WTC11 (cell line): Measurements from ENCODE around the gene SCML1.

Experiments used
- CTCF ChIP-seq: fragments of 200-600 bp; IDR thresholded peaks from 2 replicates; pipeline ENCODE4 v1.8.0; 2022; ENCODE audit warnings: antibody characterized with exemption
- E2F1 ChIP-seq: sonication (generic); formaldehyde crosslinking; IDR thresholded peaks from 2 replicates; pipeline ENCODE4 v1.8.0; 2022; ENCODE audit warnings: mild to moderate bottlenecking, missing genetic modification reagents
- E2F4 ChIP-seq: sonication (generic); formaldehyde crosslinking; IDR thresholded peaks from 2 replicates; pipeline ENCODE4 v1.8.1; 2022; ENCODE audit warnings: low read depth, mild to moderate bottlenecking, moderate library complexity, missing genetic modification reagents, borderline replicate concordance
- FOXJ3 ChIP-seq: sonication (generic); formaldehyde crosslinking; IDR thresholded peaks from 2 replicates; pipeline ENCODE4 v1.9.0; 2021; ENCODE audit warnings: missing genetic modification reagents, mild to moderate bottlenecking, borderline replicate concordance
- FOXK1 ChIP-seq: sonication (generic); formaldehyde crosslinking; IDR thresholded peaks from 2 replicates; pipeline ENCODE4 v1.8.0; 2022; ENCODE audit warnings: mild to moderate bottlenecking, moderate library complexity, missing genetic modification reagents
- JUN ChIP-seq: sonication (generic); formaldehyde crosslinking; IDR thresholded peaks from 2 replicates; pipeline ENCODE4 v1.8.0; 2023; ENCODE audit warnings: mild to moderate bottlenecking, missing genetic modification reagents
- SP1 ChIP-seq: sonication (generic); formaldehyde crosslinking; conservative IDR thresholded peaks from 2 replicates; pipeline ENCODE4 v1.8.1; 2022; ENCODE audit warnings: missing genetic modification reagents
- TP53 ChIP-seq: sonication (generic); formaldehyde crosslinking; IDR thresholded peaks from 2 replicates; pipeline ENCODE4 v1.8.1; 2023; ENCODE audit warnings: mild to moderate bottlenecking, missing genetic modification reagents
- USF2 ChIP-seq: sonication (generic); formaldehyde crosslinking; IDR thresholded peaks from 2 replicates; pipeline ENCODE4 v1.8.1; 2023; ENCODE audit warnings: mild to moderate bottlenecking, missing genetic modification reagents, moderate library complexity
- ZBTB21 ChIP-seq: sonication (generic); formaldehyde crosslinking; IDR thresholded peaks from 2 replicates; pipeline ENCODE4 v1.8.1; 2023; ENCODE audit warnings: mild to moderate bottlenecking, missing genetic modification reagents, borderline replicate concordance

- TF ChIP-seq CTCF: no peak
- no peak for TF ChIP-seq FOXK1 (CRISPR knock-in tag)
- TF ChIP-seq JUN (CRISPR knock-in tag): no peak
- no peak for TF ChIP-seq SP1 (CRISPR knock-in tag)
- TF ChIP-seq USF2: no peak
- no peak for TF ChIP-seq TP53 (CRISPR knock-in tag)
- TF ChIP-seq FOXJ3 (CRISPR knock-in tag): no peak
- no peak for TF ChIP-seq E2F4
- TF ChIP-seq ZBTB21 (CRISPR knock-in tag): no peak
- no peak for TF ChIP-seq E2F1 (CRISPR knock-in tag)
Measured at GRCh38 chrX:17802756-17803155, 65.5 kb downstream of the SCML1 start.
